HG03520 (cell line): ENCODE results near the gene DZIP3.
"Not testable (repeated sequence)": the region's sequence is repeated elsewhere in the genome, so short reads cannot be mapped to it uniquely, and the experiment has no call there.

ENCODE experiments used
- ATAC-seq: cut with Tn5 transposase; IDR thresholded peaks from one replicate; pipeline ENCODE4 v1.9.1; 2021; ENCODE audit warnings: mild to moderate bottlenecking, moderate library complexity; ENCODE audit not compliant: unreplicated experiment

The DZIP3 gene

GRCh38 chr3:108677811-108678210, 88.3 kb downstream of the DZIP3 start:
- no peak for ATAC-seq

GRCh38 chr3:108692286-108692685, 102.8 kb downstream of the DZIP3 start:
- ATAC-seq, result not testable (repeated sequence)

- ATAC-seq, result no peak
Observed at GRCh38 chr3:108698461-108698860, 108.9 kb downstream of the DZIP3 start.

- no peak for ATAC-seq
Observed at GRCh38 chr3:108705045-108705444, 115.5 kb downstream of the DZIP3 start.

GRCh38 chr3:108713009-108713516, 123.5 kb downstream of the DZIP3 start:
- ATAC-seq, result no peak

GRCh38 chr3:108713816-108714215, 124.3 kb downstream of the DZIP3 start:
- no peak for ATAC-seq

- ATAC-seq, result no peak
Observed at GRCh38 chr3:108718454-108718853, 128.9 kb downstream of the DZIP3 start.

GRCh38 chr3:108719178-108719806, 129.8 kb downstream of the DZIP3 start:
- ATAC-seq, result no peak

GRCh38 chr3:108722724-108723123, 133.2 kb downstream of the DZIP3 start:
- no peak for ATAC-seq

- no peak for ATAC-seq
Observed at GRCh38 chr3:108724101-108724500, 134.6 kb downstream of the DZIP3 start.

- ATAC-seq, result no peak
Observed at GRCh38 chr3:108728105-108728504, 138.6 kb downstream of the DZIP3 start.

- ATAC-seq, result no peak
Observed at GRCh38 chr3:108728934-108729333, 139.4 kb downstream of the DZIP3 start.

GRCh38 chr3:108736821-108737220, 147.3 kb downstream of the DZIP3 start:
- ATAC-seq, result no peak

- no peak for ATAC-seq
Observed at GRCh38 chr3:108742929-108743328, 153.4 kb downstream of the DZIP3 start.
